ENCODE results near the gene MVB12B. TPM values are rescaled to one million over a fixed set of nuclear protein-coding genes. Genes with fewer than 3 reads are reported as not detected.

The MVB12B gene
- total RNA-seq, 1 donor, result 9.4 TPM

- Histone ChIP-seq H3K4me3 (ENCODE audit: low read length) (no peak overlapping the region), H3K9me3 (ENCODE audit: low read depth, low read length) (no peaks in the 10 kb centered on the region), H3K27me3 (ENCODE audit: insufficient read depth, low read length) (no peaks in the 10 kb centered on the region), H3K4me1 (ENCODE audit: insufficient read depth, low read length) (no peaks in the 10 kb centered on the region)
Measured at GRCh38 chr9:126437701-126438100, 111.1 kb downstream of the MVB12B start.

- no peak overlapping the region for H3K4me3 ChIP-seq (ENCODE audit: low read length)
- peaks cover 3% of the 10 kb centered on the region for H3K4me1 ChIP-seq (ENCODE audit: insufficient read depth, low read length)
- H3K9me3 ChIP-seq (ENCODE audit: low read depth, low read length), result no peaks in the 10 kb centered on the region
- no peaks in the 10 kb centered on the region for H3K27me3 ChIP-seq (ENCODE audit: insufficient read depth, low read length)
Measured at GRCh38 chr9:126438741-126439401, 112.2 kb downstream of the MVB12B start.

- Histone ChIP-seq H3K4me1 (ENCODE audit: insufficient read depth, low read length) (peaks cover 6% of the 10 kb centered on the region), H3K27me3 (ENCODE audit: insufficient read depth, low read length) (no peaks in the 10 kb centered on the region), H3K4me3 (ENCODE audit: low read length) (no peak overlapping the region), H3K9me3 (ENCODE audit: low read depth, low read length) (no peaks in the 10 kb centered on the region)
Measured at GRCh38 chr9:126439402-126439765, 112.8 kb downstream of the MVB12B start.

GRCh38 chr9:126439883-126440653, 113.4 kb downstream of the MVB12B start:
- no peaks in the 10 kb centered on the region for H3K27me3 ChIP-seq (ENCODE audit: insufficient read depth, low read length)
- no peak overlapping the region for H3K4me3 ChIP-seq (ENCODE audit: low read length)
- H3K9me3 ChIP-seq (ENCODE audit: low read depth, low read length), result no peaks in the 10 kb centered on the region
- peaks cover 7% of the 10 kb centered on the region for H3K4me1 ChIP-seq (ENCODE audit: insufficient read depth, low read length)

- no peaks in the 10 kb centered on the region for H3K9me3 ChIP-seq (ENCODE audit: low read depth, low read length)
- H3K4me1 ChIP-seq (ENCODE audit: insufficient read depth, low read length), result peaks cover 7% of the 10 kb centered on the region
- H3K27me3 ChIP-seq (ENCODE audit: insufficient read depth, low read length), result no peaks in the 10 kb centered on the region
Measured at GRCh38 chr9:126440940-126441339, 114.3 kb downstream of the MVB12B start.

GRCh38 chr9:126442636-126443035, 116.0 kb downstream of the MVB12B start:
- Histone ChIP-seq H3K4me1 (ENCODE audit: insufficient read depth, low read length) (peaks cover 7% of the 10 kb centered on the region), H3K9me3 (ENCODE audit: low read depth, low read length) (no peaks in the 10 kb centered on the region), H3K4me3 (ENCODE audit: low read length) (no peak overlapping the region), H3K27me3 (ENCODE audit: insufficient read depth, low read length) (no peaks in the 10 kb centered on the region)

More at GRCh38 chr9:126440940-126441339, 114.3 kb downstream of the MVB12B start:
- no peak overlapping the region for H3K4me3 ChIP-seq (ENCODE audit: low read length)

GRCh38 chr9:126443144-126443543, 116.5 kb downstream of the MVB12B start:
- H3K4me3 ChIP-seq (ENCODE audit: low read length), result no peak overlapping the region

GRCh38 chr9:126448136-126448535, 121.5 kb downstream of the MVB12B start:
- no peak overlapping the region for H3K4me3 ChIP-seq (ENCODE audit: low read length)
- peaks cover 7% of the 10 kb centered on the region for H3K4me1 ChIP-seq (ENCODE audit: insufficient read depth, low read length)
- no peaks in the 10 kb centered on the region for H3K27me3 ChIP-seq (ENCODE audit: insufficient read depth, low read length)
- H3K9me3 ChIP-seq (ENCODE audit: low read depth, low read length), result no peaks in the 10 kb centered on the region

More at GRCh38 chr9:126443144-126443543, 116.5 kb downstream of the MVB12B start:
- H3K27me3 ChIP-seq (ENCODE audit: insufficient read depth, low read length), result no peaks in the 10 kb centered on the region
- no peaks in the 10 kb centered on the region for H3K9me3 ChIP-seq (ENCODE audit: low read depth, low read length)
- H3K4me1 ChIP-seq (ENCODE audit: insufficient read depth, low read length), result peaks cover 7% of the 10 kb centered on the region

GRCh38 chr9:126448865-126449577, 122.4 kb downstream of the MVB12B start:
- Histone ChIP-seq H3K4me1 (ENCODE audit: insufficient read depth, low read length) (peaks cover 3% of the 10 kb centered on the region), H3K9me3 (ENCODE audit: low read depth, low read length) (no peaks in the 10 kb centered on the region), H3K27me3 (ENCODE audit: insufficient read depth, low read length) (no peaks in the 10 kb centered on the region), H3K4me3 (ENCODE audit: low read length) (no peak overlapping the region)

- no peaks in the 10 kb centered on the region for H3K4me1 ChIP-seq (ENCODE audit: insufficient read depth, low read length)
Measured at GRCh38 chr9:126449725-126450667, 123.4 kb downstream of the MVB12B start.

GRCh38 chr9:126450668-126451205, 124.1 kb downstream of the MVB12B start:
- Histone ChIP-seq H3K4me3 (ENCODE audit: low read length) (no peak overlapping the region), H3K4me1 (ENCODE audit: insufficient read depth, low read length) (no peaks in the 10 kb centered on the region), H3K9me3 (ENCODE audit: low read depth, low read length) (no peaks in the 10 kb centered on the region), H3K27me3 (ENCODE audit: insufficient read depth, low read length) (no peaks in the 10 kb centered on the region)

More at GRCh38 chr9:126449725-126450667, 123.4 kb downstream of the MVB12B start:
- Histone ChIP-seq H3K9me3 (ENCODE audit: low read depth, low read length) (no peaks in the 10 kb centered on the region), H3K27me3 (ENCODE audit: insufficient read depth, low read length) (no peaks in the 10 kb centered on the region), H3K4me3 (ENCODE audit: low read length) (no peak overlapping the region)

GRCh38 chr9:126451316-126451885, 124.8 kb downstream of the MVB12B start:
- Histone ChIP-seq H3K9me3 (ENCODE audit: low read depth, low read length) (no peaks in the 10 kb centered on the region), H3K4me1 (ENCODE audit: insufficient read depth, low read length) (no peaks in the 10 kb centered on the region), H3K27me3 (ENCODE audit: insufficient read depth, low read length) (no peaks in the 10 kb centered on the region), H3K4me3 (ENCODE audit: low read length) (no peak overlapping the region)

GRCh38 chr9:126452106-126452505, 125.5 kb downstream of the MVB12B start:
- Histone ChIP-seq H3K27me3 (ENCODE audit: insufficient read depth, low read length) (no peaks in the 10 kb centered on the region), H3K9me3 (ENCODE audit: low read depth, low read length) (no peaks in the 10 kb centered on the region), H3K4me1 (ENCODE audit: insufficient read depth, low read length) (no peaks in the 10 kb centered on the region)

More at GRCh38 chr9:126452106-126452505, 125.5 kb downstream of the MVB12B start:
- no peak overlapping the region for H3K4me3 ChIP-seq (ENCODE audit: low read length)
